K562 (cell line): Measurements from ENCODE around the gene TRIM33. TPM values are rescaled to one million over a fixed set of nuclear protein-coding genes. Genes with fewer than 3 reads are reported as not detected.

Experiments
- E2F4 ChIP-seq: sonication (generic); formaldehyde crosslinking; IDR thresholded peaks from 2 replicates; pipeline ENCODE4 v1.8.0; 2022; ENCODE audit warnings: mild to moderate bottlenecking, low read depth, missing genetic modification reagents
- GATAD2B ChIP-seq: fragments of 450-650 bp; IDR thresholded peaks from 2 replicates; pipeline ENCODE4 v1.6.1; 2017; ENCODE audit warnings: mild to moderate bottlenecking, borderline replicate concordance
- GTF2E2 ChIP-seq: fragments of 200-800 bp; sonication (Bioruptor generic); IDR thresholded peaks from 2 replicates; pipeline ENCODE4 v1.6.1; 2016; ENCODE audit warnings: missing genetic modification characterization, missing compliant biosample characterization
- KDM5B ChIP-seq: fragments of 200-600 bp; sonication (generic); IDR thresholded peaks from 2 replicates; pipeline ENCODE4 v1.6.1; 2012; ENCODE audit warnings: low read depth, mild to moderate bottlenecking, moderate library complexity, low read length, control low read depth, inconsistent platforms; ENCODE audit not compliant: insufficient replicate concordance
- MIER1 ChIP-seq: fragments of 450-650 bp; IDR thresholded peaks from 2 replicates; pipeline ENCODE4 v1.6.1; 2016; ENCODE audit warnings: antibody characterized with exemption, mild to moderate bottlenecking, low read depth
- MLX ChIP-seq, 2 experiments: fragments of 450-650 bp in 1 of 2; sonication (generic) in 1 of 2; formaldehyde crosslinking; conservative IDR thresholded peaks; 2 replicates each; pipeline versions ENCODE4 v1.4.0 to v1.8.1; 2020 to 2022; ENCODE audit warnings: mild to moderate bottlenecking in 1 of 2, missing genetic modification reagents in 1 of 2
- MNT ChIP-seq, 2 experiments: fragments of 450-650 bp; conservative IDR thresholded peaks; 2 replicates each; pipeline ENCODE4 v1.6.1; 2017; ENCODE audit warnings: mild to moderate bottlenecking in 2 of 2, moderate library complexity in 2 of 2
- NRF1 ChIP-seq, 2 experiments: fragments of 450-650 bp; IDR thresholded peaks in 1 of 2; conservative IDR thresholded peaks in 1 of 2; 2 replicates each; pipeline ENCODE4 v1.6.1; 2014; ENCODE audit warnings: mild to moderate bottlenecking in 2 of 2
- PKNOX1 ChIP-seq: fragments of 450-650 bp; IDR thresholded peaks from 2 replicates; pipeline ENCODE4 v1.6.1; 2016
- POLR2G ChIP-seq: fragments of 200-400 bp; formaldehyde crosslinking; IDR thresholded peaks from 2 replicates; pipeline ENCODE4 v1.6.1; 2017; ENCODE audit warnings: low read depth, mild to moderate bottlenecking, antibody characterized with exemption, low read length, moderate library complexity
- RCOR1 ChIP-seq, 2 experiments: IDR thresholded peaks; 2 replicates each; pipeline ENCODE4 v1.6.1; 2012; ENCODE audit warnings: low read depth in 2 of 2, low read length in 2 of 2, borderline replicate concordance in 1 of 2, improper control_type of control experiment in 1 of 2
- RFX7 ChIP-seq: fragments of 250-450 bp; sonication (Bioruptor Pico); IDR thresholded peaks from 2 replicates; pipeline ENCODE4 v1.5.1; 2021; ENCODE audit warnings: mild to moderate bottlenecking
- SMAD2 ChIP-seq: fragments of 150-350 bp; IDR thresholded peaks from 2 replicates; pipeline ENCODE4 v1.6.1; 2014; ENCODE audit warnings: low read depth, mild to moderate bottlenecking, low read length
- STAT5A ChIP-seq: IDR thresholded peaks from 2 replicates; pipeline ENCODE4 v1.6.1; 2012; ENCODE audit warnings: low read length, inconsistent platforms, borderline replicate concordance
- TAF9B ChIP-seq: fragments of 450-650 bp; IDR thresholded peaks from 2 replicates; pipeline ENCODE4 v1.6.1; 2018; ENCODE audit warnings: mild to moderate bottlenecking; ENCODE audit not compliant: partially characterized antibody
- THAP7 ChIP-seq: fragments of 250-450 bp; sonication (Bioruptor Pico); IDR thresholded peaks from 2 replicates; pipeline ENCODE4 v1.5.0; 2021
- ZNF436 ChIP-seq: fragments of 250-450, 450-650 bp; sonication (Bioruptor Pico); formaldehyde crosslinking; IDR thresholded peaks from 2 replicates; pipeline ENCODE4 v1.7.0; 2020; ENCODE audit warnings: mild to moderate bottlenecking
- ZNF518B ChIP-seq: fragments of 250-450 bp; sonication (Bioruptor Pico); IDR thresholded peaks from 2 replicates; pipeline ENCODE4 v1.5.0; 2021; ENCODE audit warnings: mild to moderate bottlenecking, moderate library complexity
- polyA plus RNA-seq, 8 experiments: library from polyadenylated mRNA; depleted of rRNA in 4 of 8; stranded (reverse) in 5 of 8; unstranded in 3 of 8; fragments of >200 nt; fragmentation: Nextera tagmentation in 2 of 8; fragmentation: Illumina TruSeq in 1 of 8; extraction: Ambion mirVana in 2 of 8; extraction: Trizol in 1 of 8; gene quantifications; 2 replicates each; pipeline versions ENCODE4 v1.2.1 to v1.2.3, GENCODE V29; 2011 to 2014; ENCODE audit warnings: inconsistent platforms in 1 of 8, missing spikeins in 1 of 8
- total RNA-seq, 7 experiments: library from RNA; depleted of rRNA in 6 of 7; stranded (reverse); fragments of >200 nt in 6 of 7; fragmentation: Illumina TruSeq in 2 of 7; extraction: Trizol in 2 of 7; gene quantifications; 2 replicates each; pipeline versions ENCODE4 v1.2.1 to v1.2.3, GENCODE V29; 2011 to 2021; ENCODE audit warnings: low replicate concordance in 1 of 7

The TRIM33 gene
- total and polyA plus RNA-seq, 9 of the 15 experiments (the other 6 are each of a cell fraction or from before 2014, with no cell fraction given): 9.3 to 58.4 (median 40.2) TPM

GRCh38 chr1:114511032-114511785, at the start of gene TRIM33 (continued):
- peak; percentile 72 to 83 for TF ChIP-seq MNT (conservative IDR thresholded peaks at IDR 0.05)
- TF ChIP-seq GTF2E2: peak; percentile 96
- peak; percentile 88 to 91 for TF ChIP-seq NRF1 (conservative IDR thresholded peaks at IDR 0.05 in 1 of 2, IDR thresholded peaks at IDR 0.05 in 1 of 2)
- no peak for TF ChIP-seq SMAD2
- peak; percentile 86 for TF ChIP-seq KDM5B
- no peak for TF ChIP-seq ZNF436
- peak; percentile 71 for TF ChIP-seq TAF9B
- no peak for TF ChIP-seq RFX7 (CRISPR knock-in tag)
- TF ChIP-seq POLR2G: peak; percentile 94
- TF ChIP-seq E2F4: peak; percentile 80
- peak; percentile 11; the same call in 1 of the 2 replicates for TF ChIP-seq STAT5A
- peak; percentile 93; the same call in 1 of the 2 replicates for TF ChIP-seq GATAD2B
- TF ChIP-seq PKNOX1: 0 out of 2 replicates have a peak, but pooled peaks have one; percentile 33
- peak in 1 of 2 experiments; percentile 16; a peak in 1 of 4 replicates for TF ChIP-seq RCOR1 (IDR thresholded peaks at IDR 0.05; ENCODE audit: borderline replicate concordance in 1 of 2, low read depth in 2 of 2, low read length in 2 of 2)
- peak; percentile 55; the same call in 1 of the 2 replicates for TF ChIP-seq MIER1
- TF ChIP-seq ZNF518B: no peak
- no peak for TF ChIP-seq MLX (CRISPR knock-in tag; conservative IDR thresholded peaks at IDR 0.05)
- TF ChIP-seq THAP7 (CRISPR knock-in tag): no peak
